ENCODE data around the gene SP2. TPM values are rescaled to one million over a fixed set of nuclear protein-coding genes. Genes with fewer than 3 reads are reported as not detected.
"Not testable (repeated sequence)": the region's sequence is repeated elsewhere in the genome, so short reads cannot be mapped to it uniquely, and the experiment has no call there.

SP2 gene
- total RNA-seq, 6 experiments from 2014 or later = 3.1 to 7.9 (median 5.5) TPM

DNA sequence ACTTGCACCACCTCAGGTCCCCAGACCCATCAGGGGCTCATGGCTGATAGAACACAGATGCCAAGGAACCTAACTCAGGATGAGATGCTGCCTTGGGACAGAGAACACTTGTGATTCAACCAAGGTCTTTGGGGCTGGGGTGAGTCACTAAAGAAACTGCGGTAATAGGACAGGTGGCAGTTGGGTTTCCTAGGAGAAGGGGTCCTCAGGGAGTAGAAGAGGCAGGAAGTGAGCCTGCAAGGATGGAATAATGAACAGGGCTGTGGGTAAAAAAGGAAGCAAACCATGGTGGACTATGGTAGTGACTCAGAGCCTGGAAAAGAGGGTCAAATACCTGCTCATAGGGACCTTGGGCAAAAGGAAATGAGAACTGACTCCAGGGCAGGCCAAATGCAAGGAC is 38.8 kb downstream of the SP2 start:
- H3K27ac ChIP-seq = no peak overlapping the region
- H3K27me3 ChIP-seq = no peaks in the 10 kb centered on the region
- no peaks in the 10 kb centered on the region for H3K9me3 ChIP-seq
- no peaks in the 10 kb centered on the region for H3K4me1 ChIP-seq
- H3K4me3 ChIP-seq = no peak overlapping the region
- DNase-seq (no peak), ATAC-seq (no peak)
- intact Hi-C loops (cut with DNase I) = no loop called here
- H3K36me3 ChIP-seq = no peaks in the 10 kb centered on the region
- TF ChIP-seq CTCF (IDR thresholded peaks at IDR 0.05) = no peak
- TF ChIP-seq POLR2A (IDR thresholded peaks at IDR 0.05) = no peak
- 100% methylated on average over 1 of the region's 1 CpG for WGBS (ENCODE audit: insufficient coverage, low coverage, low lambda C conversion rate, missing lambda C conversion rate)

DNA sequence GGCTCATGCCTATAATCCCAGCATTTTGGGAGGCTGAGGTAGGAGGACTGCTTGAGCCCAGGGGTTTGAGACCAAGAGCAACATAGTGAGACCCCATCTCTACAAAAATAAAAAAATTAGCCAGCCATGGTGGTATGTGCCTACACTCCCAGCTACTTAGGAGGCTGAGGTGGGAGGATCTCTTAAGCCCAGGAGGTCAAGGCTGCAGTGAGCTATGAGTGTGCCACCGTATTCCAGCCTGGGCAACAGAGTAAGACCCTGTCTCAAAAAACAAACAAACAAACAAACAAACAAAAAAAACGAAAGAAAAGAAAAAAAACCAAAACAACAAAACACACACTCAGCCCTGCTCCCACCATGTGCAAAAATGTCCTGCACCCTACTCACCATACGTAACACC is 39.4 kb downstream of the SP2 start:
- intact Hi-C loops (cut with DNase I); ATAC-seq; DNase-seq; H3K9me3 ChIP-seq; H3K27ac ChIP-seq; H3K4me1 ChIP-seq; H3K27me3 ChIP-seq; H3K36me3 ChIP-seq; H3K4me3 ChIP-seq: not testable (repeated sequence)
- 76% methylated on average over 3 of the region's 3 CpGs for WGBS (ENCODE audit: insufficient coverage, low coverage, low lambda C conversion rate, missing lambda C conversion rate)

GRCh38 chr17:47935961-47936360 is 39.9 kb downstream of the SP2 start:
- no peak overlapping the region for H3K4me3 ChIP-seq
- TF ChIP-seq POLR2A (IDR thresholded peaks at IDR 0.05) = no peak
- no peak for TF ChIP-seq CTCF (IDR thresholded peaks at IDR 0.05)
- peaks cover 0 to 5% (median 0%) of the 10 kb centered on the region in 4 donors for H3K4me1 ChIP-seq
- no peaks in the 10 kb centered on the region for H3K36me3 ChIP-seq
- WGBS (ENCODE audit: insufficient coverage, low coverage, low lambda C conversion rate, missing lambda C conversion rate) = 100% methylated on average over 1 of the region's 5 CpGs
- no peak for ATAC-seq
- H3K9me3 ChIP-seq = no peaks in the 10 kb centered on the region
- H3K27me3 ChIP-seq = no peaks in the 10 kb centered on the region
- DNase-seq = no peak
- intact Hi-C loops (cut with DNase I) = no loop called here
- no peak overlapping the region for H3K27ac ChIP-seq

DNA sequence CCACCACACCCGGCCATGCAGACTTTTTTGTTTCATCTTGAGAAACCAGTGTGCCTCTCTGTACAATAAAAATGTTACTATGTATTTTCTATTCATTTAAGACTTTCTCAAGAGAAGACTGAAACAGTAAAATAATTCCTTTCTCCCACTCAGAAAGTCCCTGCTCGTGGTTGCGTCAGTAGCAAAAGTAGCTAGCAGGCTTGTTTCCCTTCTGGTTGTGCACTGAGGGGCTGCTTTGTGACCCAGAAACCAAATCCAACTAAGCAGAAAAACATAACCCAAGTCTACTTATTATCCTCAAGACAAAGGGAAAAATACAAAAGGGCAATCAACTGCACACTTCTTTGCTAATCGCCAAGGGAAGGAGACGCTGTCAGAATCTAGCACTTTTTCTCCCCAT is 41.9 kb downstream of the SP2 start:
- no peak overlapping the region for H3K27ac ChIP-seq
- H3K27me3 ChIP-seq = no peaks in the 10 kb centered on the region
- intact Hi-C loops (cut with DNase I) = no loop called here
- 67% methylated on average over 5 of the region's 5 CpGs for WGBS (ENCODE audit: insufficient coverage, low coverage, low lambda C conversion rate, missing lambda C conversion rate)
- ATAC-seq (no peak), DNase-seq (no peak)
- no peak overlapping the region for H3K4me3 ChIP-seq
- no peaks in the 10 kb centered on the region for H3K36me3 ChIP-seq
- no peaks in the 10 kb centered on the region for H3K9me3 ChIP-seq
- TF ChIP-seq CTCF (IDR thresholded peaks at IDR 0.05) (no peak), POLR2A (IDR thresholded peaks at IDR 0.05) (no peak)
- peaks cover 0 to 13% (median 0%) of the 10 kb centered on the region in 4 donors for H3K4me1 ChIP-seq

DNA sequence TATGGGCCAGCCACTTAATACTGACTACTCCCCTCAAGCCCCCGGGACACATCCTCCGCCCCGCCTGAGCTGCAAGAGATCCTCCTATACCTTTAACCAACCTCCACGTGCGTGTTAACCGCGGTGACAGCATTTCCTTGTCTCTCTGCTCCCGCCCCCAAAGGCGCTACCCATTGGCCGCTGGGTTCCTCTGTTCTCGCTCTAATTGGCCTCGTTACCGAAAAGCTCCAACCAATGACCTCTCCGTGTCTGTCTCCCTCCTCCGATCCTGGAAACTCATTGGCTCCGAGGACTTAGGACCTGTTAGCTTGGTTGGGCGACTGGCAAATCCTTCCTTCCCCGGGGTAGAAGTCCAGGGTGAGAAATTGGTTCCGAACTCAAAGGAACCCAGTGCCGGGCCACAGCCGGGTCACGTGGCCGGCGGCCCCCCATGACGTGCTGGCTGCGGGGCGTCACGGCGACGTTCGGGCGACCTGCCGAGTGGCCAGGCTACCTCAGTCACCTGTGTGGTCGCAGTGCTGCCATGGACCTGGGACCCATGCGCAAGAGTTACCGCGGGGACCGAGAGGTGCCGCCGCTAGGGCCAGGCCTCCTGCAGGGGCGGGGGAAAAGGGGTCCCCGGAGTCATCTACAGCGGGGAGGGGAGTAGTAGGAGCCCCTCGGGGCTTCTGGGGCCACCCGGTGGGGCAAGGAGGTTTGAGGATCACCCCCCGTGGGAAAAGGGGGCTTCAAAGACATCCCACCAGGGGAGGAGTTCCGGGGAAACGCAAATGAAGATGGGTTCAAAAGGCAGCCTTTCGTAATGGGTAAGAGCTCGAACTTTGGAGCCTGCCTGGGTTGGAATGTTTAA is 45.4 kb downstream of the SP2 start, which contains the start of gene PNPO:
Gene PNPO (plus strand): TSS at position 326 of the 850 bp plus-strand sequence. CDS start 105 bp downstream, at position 431.
- DNase-seq = peak; percentile 93 to 97 (median 95)
- Histone ChIP-seq H3K36me3 (peaks cover 0 to 5% (median 0%) of the 10 kb centered on the region in 4 donors), H3K27me3 (no peaks in the 10 kb centered on the region), H3K4me3 (peak within 1 kb of the TSS; percentile 75 to 97 (median 86)), H3K4me1 (peaks cover 2 to 45% (median 19%) of the 10 kb centered on the region in 4 donors), H3K9me3 (no peaks in the 10 kb centered on the region), H3K27ac (peak within 1 kb of the TSS; percentile 97 to 99 (median 98))
- intact Hi-C loops (cut with DNase I) = no loop called here
- TF ChIP-seq POLR2A (IDR thresholded peaks at IDR 0.05) (peak; percentile 85), CTCF (IDR thresholded peaks at IDR 0.05) (peak in 2 of 4 donors; percentile 11 to 28)
- peak; percentile 85 to 94 (median 90) for ATAC-seq
- WGBS (ENCODE audit: insufficient coverage, low coverage, low lambda C conversion rate, missing lambda C conversion rate) = 0% methylated on average over 23 of the region's 50 CpGs
